Stimulated activated CD8-positive, alpha-beta memory T cell treated with anti-CD3 and anti-CD28 coated beads, Interleukin-12 subunit alpha, Interleukin-12 subunit beta, amount 100 ng/mL, for 24 hours (primary cell): ENCODE measurements around the gene CCDC97.

Experiments
- DNase-seq: peaks from one replicate; pipeline ENCODE4 v3.0.0-alpha.2; 2020; ENCODE audit errors: extremely low read depth

CCDC97 gene

DNA sequence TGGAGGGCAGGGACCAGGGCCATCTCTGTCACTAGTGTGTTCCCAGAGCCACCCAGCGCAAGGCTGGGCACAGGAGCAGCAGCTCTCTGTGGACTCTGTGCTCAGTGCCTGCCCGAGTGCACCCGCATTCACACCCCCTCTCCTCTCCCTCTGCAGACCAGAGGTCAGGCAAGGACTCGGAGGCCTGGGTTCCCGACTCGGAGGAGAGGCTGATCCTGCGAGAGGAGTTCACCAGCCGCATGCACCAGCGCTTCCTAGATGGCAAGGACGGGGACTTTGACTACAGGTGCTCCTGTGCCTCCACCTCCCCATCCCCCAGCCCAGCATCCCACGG lies 10.2 kb downstream of the CCDC97 start:
- no peak for DNase-seq

DNA sequence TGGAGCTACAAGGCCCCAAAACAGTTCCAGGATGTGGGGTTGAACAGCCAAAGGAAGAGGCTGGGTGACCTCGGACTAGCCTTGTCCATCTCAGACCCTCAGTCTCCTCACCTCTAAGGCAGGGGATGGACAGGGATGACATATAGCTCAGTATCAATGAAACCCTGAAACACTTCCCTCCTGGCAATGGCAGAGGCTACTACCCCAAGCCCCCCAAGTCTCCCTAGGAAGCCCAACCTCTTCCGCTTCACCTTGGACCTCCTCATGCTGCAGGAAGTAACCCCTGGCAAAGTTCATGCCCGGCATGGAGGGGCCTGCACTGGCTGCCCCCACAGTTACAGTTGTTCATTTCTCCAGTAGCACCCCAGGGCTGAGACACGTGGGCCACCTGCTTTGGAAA lies 10.6 kb downstream of the CCDC97 start:
- DNase-seq, result no peak

DNA sequence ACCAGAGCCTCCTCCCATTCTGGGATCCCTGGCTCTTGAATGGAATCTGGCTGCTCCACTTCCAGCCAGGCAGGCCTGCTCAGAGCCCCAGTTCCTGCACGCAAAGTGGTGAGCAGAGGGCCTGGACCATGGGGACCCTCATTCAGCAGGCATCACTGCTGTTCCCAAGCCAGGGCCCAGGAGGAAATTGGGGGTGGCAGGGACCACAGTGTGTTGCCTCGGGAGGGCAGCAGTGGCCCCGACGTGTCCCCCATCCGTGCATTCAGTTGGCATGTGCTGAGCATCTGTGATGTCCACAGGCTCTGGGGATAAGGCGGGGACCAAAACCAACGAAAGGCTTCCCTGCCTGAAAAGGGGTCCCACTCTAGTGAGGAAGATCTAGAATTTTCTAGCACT lies 11.2 kb downstream of the CCDC97 start:
- DNase-seq, result no peak

DNA sequence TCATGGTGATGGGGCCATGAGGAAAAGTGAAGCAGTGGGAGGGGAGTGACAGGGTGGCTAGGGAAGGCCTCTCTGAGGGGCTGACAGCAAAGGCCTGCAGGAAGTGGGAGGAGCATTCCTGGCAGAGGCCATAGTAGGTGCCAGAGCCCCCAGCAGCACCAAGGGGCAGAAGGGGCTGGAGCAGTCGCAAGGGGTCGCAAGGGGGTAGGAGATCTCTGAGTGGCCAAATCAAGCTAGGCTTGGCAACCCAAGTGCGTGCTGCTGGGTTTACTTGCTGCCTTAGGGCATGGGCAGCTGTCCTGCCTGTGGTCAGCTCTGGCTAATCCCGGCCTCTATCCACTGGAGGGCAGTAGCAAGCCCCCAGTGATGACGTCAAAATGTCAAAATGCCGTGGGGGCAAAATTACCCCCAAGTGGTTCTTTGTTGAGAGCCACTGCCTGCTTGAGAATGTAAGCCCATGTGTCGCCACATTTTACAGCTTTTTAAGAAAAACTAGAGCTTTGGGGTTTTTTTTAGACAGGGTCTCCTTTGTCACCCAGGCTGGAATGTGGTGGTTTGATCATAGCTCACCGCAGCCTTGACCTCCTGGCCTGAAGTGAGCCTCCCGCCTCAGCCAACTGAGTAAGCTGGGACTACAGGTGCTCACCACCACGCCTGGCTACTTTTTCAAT lies 11.8 kb downstream of the CCDC97 start:
- no peak for DNase-seq

DNA sequence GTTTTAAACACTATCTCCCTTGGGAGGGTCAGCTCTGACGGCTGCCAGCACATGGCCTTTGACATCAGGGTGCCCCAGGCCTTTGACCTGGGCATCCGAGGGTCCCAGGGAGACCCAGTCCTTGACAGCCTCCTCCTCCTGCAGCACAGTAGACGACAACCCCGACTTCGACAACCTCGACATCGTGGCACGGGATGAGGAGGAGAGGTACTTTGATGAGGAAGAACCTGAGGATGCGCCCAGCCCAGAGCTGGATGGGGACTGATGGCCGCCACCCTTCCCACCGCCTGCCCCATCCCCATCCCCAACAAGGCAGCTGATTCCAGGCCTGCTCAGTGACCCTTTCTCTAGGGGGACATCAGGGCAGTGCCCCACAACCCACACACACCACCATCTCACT lies 12.5 kb downstream of the CCDC97 start:
- no peak for DNase-seq

DNA sequence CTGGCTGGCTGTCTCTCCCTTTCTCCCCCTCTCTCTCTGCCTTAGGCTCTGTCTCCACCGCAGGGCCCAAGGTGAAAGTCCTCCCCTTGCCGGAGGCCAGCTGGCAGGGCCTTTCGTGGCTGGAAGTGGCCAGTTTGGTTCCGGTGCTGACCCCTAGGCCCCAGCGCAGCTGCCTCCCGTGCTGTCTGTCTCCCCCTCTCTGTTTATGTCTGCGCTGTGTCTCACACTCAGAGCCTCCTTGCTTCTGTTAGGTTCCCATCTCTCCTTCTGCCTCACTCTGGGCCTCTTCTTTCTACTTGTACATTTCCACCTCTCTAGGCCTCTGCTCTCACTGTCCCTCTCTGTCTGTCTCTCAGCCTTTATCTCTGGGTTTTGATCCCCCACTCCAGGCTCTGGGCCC lies 13.1 kb downstream of the CCDC97 start:
- DNase-seq, result no peak

DNA sequence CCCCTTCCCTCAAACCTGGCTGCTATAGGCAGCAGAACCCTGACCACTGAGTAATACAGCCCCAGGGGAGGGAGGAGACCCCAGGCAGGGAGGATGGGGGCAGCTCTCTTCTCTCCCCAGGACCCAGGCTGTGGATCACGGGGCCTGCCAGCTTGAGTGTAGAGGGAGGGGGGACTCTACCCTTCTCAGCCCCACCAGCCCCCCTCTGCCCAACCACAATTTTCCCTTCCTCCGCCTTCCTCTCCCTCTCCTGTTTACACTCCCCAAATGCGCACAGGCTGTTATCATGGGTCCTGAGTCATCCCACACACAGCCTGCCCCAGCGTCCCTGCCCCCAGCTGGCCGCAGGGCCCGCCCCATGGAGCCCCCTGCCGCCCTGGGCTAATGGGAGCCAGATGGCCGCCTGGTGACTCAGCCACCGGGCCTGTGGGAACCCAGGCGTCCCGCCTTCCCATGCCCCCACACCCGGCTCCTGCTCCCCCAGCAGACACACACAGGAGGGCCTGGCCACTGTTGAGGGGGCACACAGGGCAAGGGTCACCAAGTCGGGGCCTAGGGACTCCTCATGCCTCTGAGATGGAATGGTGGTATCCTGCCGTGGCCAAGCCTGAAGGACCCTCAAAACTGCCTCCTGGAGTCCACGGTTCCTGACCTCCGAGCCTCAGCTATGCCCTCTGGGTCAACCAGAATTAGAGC lies 13.6 kb downstream of the CCDC97 start:
- no peak for DNase-seq

DNA sequence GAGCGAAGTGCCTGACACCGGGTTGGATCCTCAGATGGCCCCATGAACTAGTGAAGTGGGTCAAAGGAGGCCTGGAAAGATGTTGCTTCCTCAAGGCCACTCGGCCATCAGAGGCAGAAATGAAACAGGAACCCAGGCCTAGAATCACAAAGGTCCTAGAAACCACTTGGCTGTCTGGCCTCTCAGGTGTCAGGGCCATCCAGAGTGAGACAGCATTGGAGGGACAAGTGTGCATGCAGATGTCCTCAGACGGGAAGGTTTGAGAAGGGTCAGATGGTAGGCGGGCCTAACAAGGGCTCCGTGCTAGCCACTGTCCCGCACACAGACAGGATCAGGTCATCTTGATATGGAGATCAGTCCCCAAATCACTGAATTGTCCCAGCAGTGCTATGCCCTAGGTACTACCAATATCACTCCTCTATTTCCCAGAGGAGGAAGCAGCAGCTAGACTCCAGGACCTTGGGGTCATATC lies 14.3 kb downstream of the CCDC97 start:
- no peak for DNase-seq

DNA sequence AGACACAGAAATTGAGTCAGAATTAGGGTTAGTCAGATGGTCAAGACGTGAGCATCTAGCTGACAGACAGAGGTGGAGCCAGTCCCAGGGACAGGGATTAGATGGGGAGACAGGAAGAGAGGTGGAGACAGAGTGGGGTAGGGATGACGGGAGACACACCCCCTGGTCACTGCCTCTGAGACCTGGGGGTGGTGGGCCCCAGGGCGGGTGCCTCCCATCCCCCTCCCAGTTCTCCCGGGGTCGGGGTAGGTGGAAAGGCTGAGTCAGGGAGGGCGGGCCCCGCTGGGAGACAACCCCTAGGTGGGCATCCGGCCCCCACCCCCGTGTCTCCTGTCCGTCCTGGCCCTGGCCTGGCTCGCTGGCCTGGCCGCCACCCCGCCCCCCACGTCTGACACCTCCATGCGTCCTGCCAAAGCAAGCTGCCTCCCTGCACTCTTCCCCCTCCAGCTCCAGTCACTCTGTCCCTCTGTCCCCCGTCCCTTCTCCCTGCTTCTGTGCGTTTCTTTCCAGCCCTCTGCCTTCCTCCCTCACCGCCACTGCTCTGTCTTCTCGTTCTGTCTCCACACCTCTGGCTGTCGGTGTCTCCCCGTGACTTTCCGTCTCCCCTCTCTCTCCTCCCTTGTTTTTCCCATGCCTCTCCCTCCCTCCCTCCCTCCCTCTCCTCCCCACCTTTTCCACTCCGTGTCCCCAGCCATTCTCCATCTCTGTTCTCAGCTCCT lies 15.1 kb downstream of the CCDC97 start:
- no peak for DNase-seq

DNA sequence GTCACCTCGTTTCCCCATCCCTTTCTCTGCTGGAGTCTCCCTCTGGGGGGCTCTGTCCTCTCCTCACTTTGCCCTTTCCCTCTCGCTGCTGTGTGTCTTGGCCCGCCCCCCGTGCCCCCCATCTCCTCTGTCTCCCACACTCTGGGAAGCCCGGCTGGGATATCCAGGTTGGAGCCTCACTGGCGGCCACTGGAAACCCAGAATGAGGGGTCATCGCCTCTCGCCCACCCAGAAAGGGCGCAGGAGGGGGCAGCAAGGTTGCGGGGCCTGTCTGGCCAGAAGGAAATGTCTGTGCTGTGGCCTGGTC lies 15.6 kb downstream of the CCDC97 start:
- DNase-seq, result no peak

DNA sequence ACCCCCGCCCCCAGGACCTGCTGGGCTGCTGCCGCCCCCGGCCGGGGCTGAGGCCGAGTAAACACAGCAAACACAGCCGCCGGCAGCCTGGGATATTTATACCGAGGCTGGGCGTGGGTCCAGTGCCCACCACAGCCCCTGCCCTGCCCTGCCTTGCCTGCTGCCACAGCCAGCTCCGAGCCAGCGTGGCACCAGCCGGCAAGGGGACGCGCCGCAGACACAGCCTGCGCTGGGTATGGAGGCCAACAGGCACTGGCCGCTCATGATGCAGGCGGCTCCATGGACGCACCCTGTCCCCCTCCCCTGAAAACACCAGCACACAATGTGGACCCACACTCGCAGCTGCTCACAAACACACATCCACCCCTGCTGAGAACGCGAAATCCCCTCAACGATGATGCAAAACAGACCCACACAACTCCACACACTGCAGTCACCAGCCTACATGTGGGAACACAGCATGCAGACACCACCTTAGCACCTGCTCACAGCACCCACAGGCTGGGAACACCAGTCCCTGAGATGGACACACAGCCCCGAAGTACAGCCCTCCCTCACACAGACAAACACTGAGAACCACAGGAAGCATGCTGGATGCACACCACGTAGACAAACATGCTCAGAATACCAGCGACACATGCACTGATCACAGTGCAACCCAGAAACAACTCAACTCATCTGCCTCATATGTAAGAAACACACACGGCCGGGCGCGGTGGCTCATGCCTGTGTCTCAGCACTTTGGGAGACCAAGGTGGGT lies 16.2 kb downstream of the CCDC97 start:
- no peak for DNase-seq

DNA sequence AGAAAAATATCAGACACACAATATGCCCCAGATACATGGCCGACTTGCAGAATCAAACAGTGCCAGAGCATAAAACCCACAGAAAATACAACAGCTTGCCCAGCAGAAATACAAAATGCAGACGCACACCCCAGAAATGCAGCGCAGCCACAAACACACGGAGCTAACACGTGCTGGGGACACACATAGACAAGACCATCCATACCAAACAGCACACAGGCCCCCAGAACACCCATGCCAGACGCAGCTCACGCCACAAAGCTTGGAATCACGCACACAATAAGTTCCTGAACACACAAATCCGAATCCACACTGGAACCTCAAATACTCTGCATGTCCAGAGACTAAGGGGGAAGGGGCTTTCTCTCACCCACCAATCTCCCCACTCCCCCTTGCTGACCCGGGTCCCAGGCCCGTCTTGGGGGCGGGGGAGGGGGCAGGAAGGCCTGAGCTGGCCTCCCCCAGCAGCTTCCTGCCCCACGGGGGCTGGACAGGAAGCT lies 17.2 kb downstream of the CCDC97 start:
- DNase-seq, result no peak

DNA sequence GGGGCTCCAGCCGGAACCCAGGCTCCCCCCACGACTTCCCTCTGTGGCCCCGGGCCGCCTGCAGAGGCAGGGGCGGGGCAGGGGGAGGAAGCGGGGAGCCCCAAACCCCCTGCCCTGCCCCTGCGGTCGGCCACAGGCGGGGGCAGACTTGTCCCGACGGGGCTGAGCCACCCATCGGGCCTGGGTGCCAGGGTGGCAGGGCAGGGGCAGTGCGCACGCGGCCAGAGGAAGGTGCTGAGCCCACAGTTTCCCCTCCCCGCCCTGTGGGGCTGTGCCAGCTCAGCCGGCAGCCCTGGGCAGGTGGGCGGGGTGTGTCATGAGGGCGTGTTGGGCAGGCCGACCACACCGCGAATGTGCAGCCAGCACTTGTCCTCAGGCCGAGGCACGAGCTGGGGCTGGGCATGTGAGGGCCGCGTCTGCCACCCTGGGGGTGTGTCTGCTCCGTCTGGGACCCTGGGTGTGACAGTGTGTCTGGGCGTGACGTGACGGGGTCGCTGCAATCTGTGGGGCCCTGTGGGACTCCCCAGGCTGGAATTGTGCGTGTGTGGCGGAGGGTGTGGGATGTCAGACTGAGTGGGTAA lies 17.7 kb downstream of the CCDC97 start:
- DNase-seq, result peak; percentile 69

DNA sequence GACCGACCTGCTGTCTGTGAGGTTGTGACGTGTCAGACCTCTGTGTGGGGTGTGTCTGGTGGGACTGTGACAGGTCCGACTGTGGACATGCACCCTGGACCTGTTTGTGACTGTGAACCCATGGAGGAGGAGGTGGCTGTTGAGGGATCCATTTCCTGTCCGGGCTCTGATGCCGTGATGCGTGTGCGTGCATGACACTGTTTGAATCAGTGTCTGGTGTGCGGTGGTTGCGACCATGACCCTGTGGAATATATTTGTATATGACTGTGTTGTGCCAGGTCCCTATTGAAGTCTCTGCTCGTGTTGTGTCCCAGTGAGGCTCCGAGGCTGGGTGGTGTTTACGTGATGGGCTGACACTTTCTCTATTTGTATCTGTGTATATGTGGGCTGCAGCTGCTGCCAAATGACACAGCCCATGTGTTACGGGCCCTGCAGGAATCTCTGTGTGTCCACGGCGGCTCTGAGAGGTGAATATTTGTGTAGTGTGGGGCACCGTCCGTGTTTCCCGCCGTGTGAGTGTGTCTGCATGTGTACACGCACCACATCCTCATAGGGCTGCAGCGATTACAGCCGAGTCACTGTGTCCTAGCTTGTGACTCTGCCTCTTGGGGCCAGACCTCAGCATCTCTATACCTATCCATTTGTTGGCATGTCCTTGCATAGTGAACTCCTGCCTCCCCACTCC lies 18.3 kb downstream of the CCDC97 start:
- DNase-seq, result no peak

DNA sequence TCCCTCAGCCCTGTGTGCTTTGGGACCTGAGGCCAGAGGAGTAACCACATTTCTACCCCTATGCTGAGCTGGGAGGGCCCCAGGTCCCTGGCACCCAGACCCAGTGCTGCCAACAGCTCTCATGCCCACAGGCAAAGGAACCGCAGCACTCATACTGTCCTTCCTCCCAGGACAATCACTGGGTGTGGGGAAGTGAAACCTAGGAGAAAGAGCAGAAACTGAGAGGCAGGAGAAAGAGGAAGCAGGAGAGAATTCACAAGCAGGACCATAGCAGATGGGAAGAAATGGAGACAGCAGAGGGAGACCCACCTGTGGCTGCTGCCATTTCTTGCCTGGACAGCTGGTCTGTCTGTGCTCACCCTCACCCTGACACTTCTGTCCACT lies 18.9 kb downstream of the CCDC97 start:
- no peak for DNase-seq

DNA sequence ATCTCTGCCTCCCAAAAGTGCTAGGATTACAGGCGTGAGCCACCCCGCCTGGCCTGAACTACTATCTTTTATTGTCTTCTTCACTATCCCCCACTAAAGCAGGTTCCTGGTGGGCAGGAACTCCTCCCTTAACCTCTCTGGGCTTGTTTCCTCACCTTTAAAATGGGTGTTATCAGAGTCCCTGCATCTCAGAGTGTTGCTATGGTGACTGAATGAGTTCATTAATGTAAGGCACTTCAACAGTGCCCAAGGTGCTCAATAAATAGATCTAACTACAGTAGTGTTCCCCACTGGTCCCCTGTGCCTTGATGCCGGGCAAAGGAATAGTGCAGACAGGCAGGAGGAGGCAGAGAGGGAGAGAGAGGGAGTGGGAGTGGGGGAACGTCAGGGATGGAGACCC lies 20.5 kb downstream of the CCDC97 start:
- DNase-seq, result no peak

DNA sequence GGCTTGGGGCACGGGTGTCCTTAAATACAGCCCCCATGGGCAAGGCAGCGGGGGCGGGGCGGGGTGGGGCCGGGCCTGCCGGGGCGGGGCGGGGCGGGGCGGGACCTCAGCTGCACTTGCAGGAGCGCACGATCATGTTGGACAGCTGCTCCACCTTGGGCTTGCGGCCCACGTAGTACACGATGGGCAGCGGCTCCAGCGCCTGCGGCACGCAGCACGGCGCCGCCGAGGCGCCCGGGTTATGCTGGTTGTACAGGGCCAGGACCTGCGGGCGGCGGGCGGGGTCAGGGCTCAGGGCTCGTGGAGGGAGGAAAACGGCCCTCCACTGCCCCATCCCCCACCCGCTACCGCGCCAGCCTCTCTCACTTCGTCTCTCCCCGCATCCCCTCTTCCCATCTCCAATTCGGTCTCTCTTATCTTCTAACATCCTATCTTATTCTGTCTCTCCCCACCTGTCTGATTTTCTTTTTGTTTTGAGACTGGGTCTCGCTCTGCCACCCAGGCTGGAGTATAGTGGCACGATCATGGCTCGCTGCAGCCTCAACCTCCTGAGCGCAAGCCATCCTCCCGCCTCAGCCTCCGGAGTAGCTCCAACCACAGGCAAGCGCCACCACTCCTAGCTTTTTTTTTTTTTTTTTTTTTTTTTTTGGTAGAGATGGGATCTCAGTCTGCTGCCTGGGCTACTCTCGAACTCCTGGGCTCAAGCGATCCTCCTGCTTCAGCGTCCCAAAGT lies 21.1 kb downstream of the CCDC97 start:
- DNase-seq, result no peak

DNA sequence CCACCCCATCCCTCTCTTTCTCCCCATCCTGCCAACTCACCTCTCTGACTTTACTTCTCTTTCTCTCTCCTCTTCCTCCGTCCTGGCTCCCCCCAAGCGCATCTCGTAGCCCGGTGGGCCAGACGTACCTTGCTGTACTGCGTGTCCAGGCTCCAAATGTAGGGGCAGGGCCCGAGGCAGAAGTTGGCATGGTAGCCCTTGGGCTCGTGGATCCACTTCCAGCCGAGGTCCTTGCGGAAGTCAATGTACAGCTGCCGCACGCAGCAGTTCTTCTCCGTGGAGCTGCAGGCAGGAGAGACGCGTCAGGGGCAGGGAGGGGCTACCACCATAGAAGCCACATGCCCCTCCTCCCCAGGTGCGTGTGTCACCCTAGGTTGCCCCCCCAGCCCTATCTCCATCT lies 22.0 kb downstream of the CCDC97 start:
- DNase-seq, result no peak

DNA sequence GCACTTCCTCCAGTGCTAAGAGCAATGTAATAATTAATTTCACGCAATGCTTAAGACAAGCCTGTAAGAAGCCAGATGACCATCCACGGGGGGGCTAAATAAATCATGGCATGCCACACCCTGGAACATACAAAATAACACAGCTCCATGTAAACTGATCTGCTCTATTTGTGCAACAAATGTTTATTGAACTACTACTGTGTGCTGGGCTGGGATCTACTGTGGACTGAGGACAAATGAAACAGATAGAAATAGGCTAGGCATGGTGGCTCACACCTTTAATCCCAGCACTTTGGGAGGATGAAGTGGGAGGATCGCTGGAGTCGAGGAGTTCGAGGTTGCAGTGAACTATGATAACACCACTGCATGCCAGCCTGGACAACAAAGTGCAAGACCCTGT lies 22.5 kb downstream of the CCDC97 start:
- DNase-seq, result no peak

DNA sequence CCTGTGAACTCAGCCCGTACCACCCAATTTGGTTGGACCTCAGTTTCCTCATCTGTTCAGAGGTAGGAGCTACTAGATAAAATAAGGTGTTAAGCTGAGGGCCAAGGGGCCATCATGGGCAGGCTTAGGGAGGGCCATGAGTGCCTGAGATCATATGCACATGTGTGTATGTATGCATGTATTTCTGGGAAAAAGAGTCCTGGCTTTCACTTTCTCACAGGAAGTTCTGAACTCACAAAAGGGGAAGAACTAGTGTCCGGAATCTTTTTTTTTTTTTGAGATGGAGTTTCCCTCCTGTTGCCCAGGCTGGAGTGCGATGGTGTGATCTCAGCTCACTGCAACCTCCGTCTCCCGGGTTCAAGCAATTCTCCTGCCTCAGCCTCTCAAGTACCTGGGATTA lies 24.8 kb downstream of the CCDC97 start:
- DNase-seq, result no peak

DNA sequence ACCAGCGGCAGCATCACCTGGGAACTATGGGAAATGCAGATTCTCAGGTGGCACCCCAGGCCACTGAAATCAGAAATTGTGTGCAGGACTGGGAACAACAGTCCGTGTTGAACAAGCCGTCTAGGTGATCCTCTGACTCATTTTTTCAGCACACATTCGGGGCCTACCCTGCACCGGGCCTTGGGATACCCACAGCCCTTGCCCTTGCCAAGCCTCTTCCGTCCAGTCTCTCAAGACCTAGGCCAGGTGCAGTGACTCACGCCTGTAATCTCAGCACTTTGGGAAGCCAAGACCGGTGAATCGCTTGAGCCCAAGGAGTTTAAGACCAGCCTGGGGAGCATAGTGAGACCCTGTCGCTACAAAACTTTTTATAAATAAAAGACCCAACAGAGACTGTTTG lies 25.5 kb downstream of the CCDC97 start:
- no peak for DNase-seq
